Heart left ventricle (tissue), 16 donors: ENCODE measurements around the gene UBQLN4. TPM values are rescaled to one million over a fixed set of nuclear protein-coding genes. Genes with fewer than 3 reads are reported as not detected.
"Not testable (repeated sequence)": the region's sequence is repeated elsewhere in the genome, so short reads cannot be mapped to it uniquely, and the experiment has no call there.

Experiments
- ATAC-seq, 4 donors: fragments of 200-7000 bp; cut with Tn5 transposase; one replicate each; pipeline ENCODE4 v1.9.1; 2020 to 2022; ENCODE audit warnings: moderate library complexity in 4 of 4, mild to moderate bottlenecking in 3 of 4, moderate number of reproducible peaks in 1 of 4
- DNase-seq, 5 donors: peaks; one replicate each; pipeline ENCODE4 v3.0.0-alpha.2; 2020
- H3K27ac ChIP-seq, 12 donors: fragments of 200-600 bp; sonication (generic) in 4 of 12; one replicate each; pipeline versions ENCODE4 v1.5.0 to v1.8.0; 2016 to 2022; ENCODE audit warnings: mild to moderate bottlenecking in 2 of 12
- H3K27me3 ChIP-seq, 9 donors: fragments of 200-600 bp; sonication (generic) in 2 of 9; one replicate each; pipeline versions ENCODE4 v1.5.1 to v1.8.0; 2016 to 2022; ENCODE audit warnings: mild to moderate bottlenecking in 3 of 9
- H3K36me3 ChIP-seq, 9 donors: fragments of 200-600 bp; sonication (generic) in 2 of 9; one replicate each; pipeline versions ENCODE4 v1.5.0 to v1.8.0; 2018 to 2022; ENCODE audit warnings: mild to moderate bottlenecking in 2 of 9
- H3K4me1 ChIP-seq, 12 donors: fragments of 200-600 bp; sonication (generic) in 4 of 12; one replicate each; pipeline versions ENCODE4 v1.5.0 to v1.8.0; 2016 to 2022; ENCODE audit warnings: mild to moderate bottlenecking in 3 of 12
- H3K4me3 ChIP-seq, 12 donors: fragments of 200-600 bp; sonication (generic) in 4 of 12; one replicate each; pipeline versions ENCODE4 v1.5.0 to v1.8.0; 2017 to 2022; ENCODE audit warnings: mild to moderate bottlenecking in 9 of 12, moderate library complexity in 4 of 12
- H3K9me3 ChIP-seq, 12 donors: fragments of 200-600 bp; sonication (generic) in 4 of 12; one replicate each; pipeline versions ENCODE4 v1.5.0 to v1.8.0; 2016 to 2022; ENCODE audit warnings: mild to moderate bottlenecking in 1 of 12
- POLR2A ChIP-seq, 2 donors: fragments of 450-650 bp; IDR thresholded peaks; one replicate each; pipeline ENCODE4 v1.6.1; 2017; ENCODE audit warnings: antibody characterized with exemption in 2 of 2, mild to moderate bottlenecking in 2 of 2, moderate library complexity in 2 of 2
- WGBS, 4 donors: extraction: QIAGEN DNeasy Blood & Tissue Kit in 2 of 4; methylation state at CpG; one replicate each; pipeline versions ENCODE4 v1.1.5 to v1.1.7; 2013 to 2018; 5-methylcytosine and 5-hydroxymethylcytosine counted together
- intact Hi-C, 10 donors: fragments of 100-400 bp; cut with DNase I; formaldehyde crosslinking; loops; one replicate each; pipeline versions ENCODE4 v1.11.1 to v1.14.2; 2022
- polyA plus RNA-seq, 2 donors: library from polyadenylated mRNA; stranded (reverse); fragments of 200-250 nt; gene quantifications; one replicate each; pipeline ENCODE4 v1.2.3, GENCODE V29; 2013
- total RNA-seq, 9 donors: library from RNA; depleted of rRNA in 2 of 9; stranded (reverse); fragments of >200 nt in 2 of 9; fragmentation: NEBNext Ultra II Directional in 3 of 9; extraction: Animal tissue kit (Norgen Biotek cat#: 25700) in 3 of 9; gene quantifications; one replicate each; pipeline versions ENCODE4 v1.1.0 to v1.2.4, GENCODE V29; 2016 to 2023
- TF ChIP-seq, protein P1 (sequence below), 12 donors: fragments of 200-600 bp; sonication (generic) in 4 of 12; IDR thresholded peaks; one replicate each; pipeline versions ENCODE4 v1.5.0 to v1.8.0; 2018 to 2022; ENCODE audit warnings: antibody characterized with exemption in 12 of 12, mild to moderate bottlenecking in 5 of 12
- donor health status: ischemic (EF 13 %, LVEDD 7.1; RV severe dilation, severe dysfunction).
- donor health status: healthy with polysubstance abuse.
- donor health status: DM: no; HTN: yes; CAD: no.
- donor health status: DM: no; HTN: no; CAD: no.
- donor health status: ischemic (EF 25% LVEDD 6.9; RV normal size, moderate dysfunction).
- donor health status: ischemic (EF 25% LVEDD 5.7; RV mildly dilated, moderate dysfunction).
- donor health status: healthy.
- donor health status: DM: yes; HTN: yes; CAD: no.
- donor health status: ischemic (EF 35%, LVEDD 5.7; RV mildly dilated, moderate dysfunction).
- donor health status: nonischemic (EF 11% LVEDD 7.7; RV severe dilation, severe dysfunction).
- donor health status: DM: yes; HTN: yes; CAD: no.
- donor health status: PGD.
- donor health status: ischemic (EF 29% LVEDD 5.4; RV normal size, mild dysfunction).
- donor health status: nonischemic (EF 23%, LVEDD 6.1; RV moderate dilation, normal function).

Gene UBQLN4
- total and polyA plus RNA-seq, 11 donors: 15.1 to 37.3 (median 26.9) TPM

DNA sequence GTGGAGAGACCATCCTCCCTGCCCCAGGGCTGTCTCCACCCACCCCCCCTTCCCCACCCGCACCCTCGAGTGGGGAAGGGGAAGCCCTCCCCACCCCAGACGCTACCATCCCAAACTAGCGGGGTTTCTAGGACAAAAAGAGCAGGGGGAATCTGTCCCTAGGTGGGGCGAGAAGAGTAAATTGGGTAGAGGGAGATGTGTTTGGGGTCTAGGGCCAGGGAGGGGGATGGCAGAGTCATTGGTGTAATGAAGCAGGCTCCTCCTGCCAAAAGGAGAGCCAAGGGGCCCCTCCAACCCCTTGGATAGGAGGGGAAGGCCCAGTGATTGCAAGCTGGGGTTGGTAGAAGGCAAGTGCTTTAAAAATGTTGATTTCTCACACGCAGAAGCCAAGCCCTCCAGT lies 18.7 kb upstream of the UBQLN4 start:
- WGBS, 4 donors: 63 to 72% (median 69%) methylated on average over 6 of the region's 6 CpGs

DNA sequence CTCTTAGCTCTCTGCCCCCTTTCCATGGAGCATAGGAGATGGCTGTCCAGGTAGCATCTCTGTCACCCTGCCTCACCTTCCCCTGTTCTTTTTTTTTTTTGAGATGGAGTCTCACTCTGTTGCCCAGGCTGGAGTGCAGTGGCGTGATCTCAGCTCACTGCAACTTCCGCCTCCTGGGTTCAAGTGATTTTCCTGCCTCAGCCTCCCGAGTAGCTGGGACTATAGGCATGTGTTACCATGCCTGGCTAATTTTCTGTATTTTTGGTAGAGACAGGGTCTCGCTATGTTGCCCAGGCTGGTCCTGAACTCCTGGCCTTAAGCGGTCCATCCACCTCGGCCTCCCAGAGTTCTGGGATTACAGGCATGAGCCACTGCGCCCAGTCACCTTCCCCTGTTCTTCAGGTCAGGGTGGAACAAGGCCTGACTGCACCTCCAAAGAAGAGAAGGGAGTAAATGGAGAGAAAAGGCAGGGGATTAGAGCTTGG lies 17.8 kb upstream of the UBQLN4 start:
- H3K27ac ChIP-seq, intact Hi-C loops, H3K36me3 ChIP-seq, H3K4me3 ChIP-seq, H3K27me3 ChIP-seq, H3K9me3 ChIP-seq, ATAC-seq: not testable (repeated sequence)
- peaks cover 0 to 27% (median 8%) of the 10 kb centered on the region in 12 donors for H3K4me1 ChIP-seq
- peak in 1 of 5 donors; percentile 11 for DNase-seq
- WGBS, 4 donors: 90 to 93% (median 91%) methylated on average over 7 of the region's 7 CpGs

More for the DNA sequence above, 18.7 kb upstream of the UBQLN4 start:
- no peaks in the 10 kb centered on the region for H3K27me3 ChIP-seq
- TF ChIP-seq POLR2A (IDR thresholded peaks at IDR 0.05): no peak
- TF ChIP-seq, protein P1, sequence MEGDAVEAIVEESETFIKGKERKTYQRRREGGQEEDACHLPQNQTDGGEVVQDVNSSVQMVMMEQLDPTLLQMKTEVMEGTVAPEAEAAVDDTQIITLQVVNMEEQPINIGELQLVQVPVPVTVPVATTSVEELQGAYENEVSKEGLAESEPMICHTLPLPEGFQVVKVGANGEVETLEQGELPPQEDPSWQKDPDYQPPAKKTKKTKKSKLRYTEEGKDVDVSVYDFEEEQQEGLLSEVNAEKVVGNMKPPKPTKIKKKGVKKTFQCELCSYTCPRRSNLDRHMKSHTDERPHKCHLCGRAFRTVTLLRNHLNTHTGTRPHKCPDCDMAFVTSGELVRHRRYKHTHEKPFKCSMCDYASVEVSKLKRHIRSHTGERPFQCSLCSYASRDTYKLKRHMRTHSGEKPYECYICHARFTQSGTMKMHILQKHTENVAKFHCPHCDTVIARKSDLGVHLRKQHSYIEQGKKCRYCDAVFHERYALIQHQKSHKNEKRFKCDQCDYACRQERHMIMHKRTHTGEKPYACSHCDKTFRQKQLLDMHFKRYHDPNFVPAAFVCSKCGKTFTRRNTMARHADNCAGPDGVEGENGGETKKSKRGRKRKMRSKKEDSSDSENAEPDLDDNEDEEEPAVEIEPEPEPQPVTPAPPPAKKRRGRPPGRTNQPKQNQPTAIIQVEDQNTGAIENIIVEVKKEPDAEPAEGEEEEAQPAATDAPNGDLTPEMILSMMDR (IDR thresholded peaks at IDR 0.05): no peak
- ATAC-seq: no peak
- no peaks in the 10 kb centered on the region for H3K36me3 ChIP-seq
- peak in 1 of 5 donors; percentile 6 for DNase-seq
- H3K4me1 ChIP-seq: peaks cover 0 to 27% (median 8%) of the 10 kb centered on the region in 12 donors
- H3K27ac ChIP-seq: no peak overlapping the region
- H3K9me3 ChIP-seq: no peaks in the 10 kb centered on the region
- no peak overlapping the region for H3K4me3 ChIP-seq
- intact Hi-C loops: no loop called here

DNA sequence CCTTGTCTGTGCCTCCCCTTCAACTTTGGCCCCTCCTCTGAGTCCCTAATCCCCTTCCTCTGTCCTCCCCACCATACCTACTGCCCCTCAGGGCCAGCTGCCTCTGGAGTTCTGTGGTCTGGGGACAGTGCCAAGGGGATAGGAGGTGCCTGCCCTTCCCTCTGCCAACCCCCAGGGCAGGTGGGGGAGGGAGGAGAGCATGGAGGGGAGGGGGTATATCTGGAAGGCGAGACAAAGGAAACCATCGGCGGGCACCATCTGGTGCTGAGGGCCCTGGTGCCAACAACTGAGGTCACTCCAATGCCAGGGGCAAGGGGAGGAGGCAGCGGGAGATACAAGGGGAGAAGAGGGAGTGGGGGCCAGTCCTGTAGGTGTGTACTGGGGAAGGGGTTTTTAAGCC lies 16.9 kb upstream of the UBQLN4 start:
- H3K4me3 ChIP-seq: no peak overlapping the region

DNA sequence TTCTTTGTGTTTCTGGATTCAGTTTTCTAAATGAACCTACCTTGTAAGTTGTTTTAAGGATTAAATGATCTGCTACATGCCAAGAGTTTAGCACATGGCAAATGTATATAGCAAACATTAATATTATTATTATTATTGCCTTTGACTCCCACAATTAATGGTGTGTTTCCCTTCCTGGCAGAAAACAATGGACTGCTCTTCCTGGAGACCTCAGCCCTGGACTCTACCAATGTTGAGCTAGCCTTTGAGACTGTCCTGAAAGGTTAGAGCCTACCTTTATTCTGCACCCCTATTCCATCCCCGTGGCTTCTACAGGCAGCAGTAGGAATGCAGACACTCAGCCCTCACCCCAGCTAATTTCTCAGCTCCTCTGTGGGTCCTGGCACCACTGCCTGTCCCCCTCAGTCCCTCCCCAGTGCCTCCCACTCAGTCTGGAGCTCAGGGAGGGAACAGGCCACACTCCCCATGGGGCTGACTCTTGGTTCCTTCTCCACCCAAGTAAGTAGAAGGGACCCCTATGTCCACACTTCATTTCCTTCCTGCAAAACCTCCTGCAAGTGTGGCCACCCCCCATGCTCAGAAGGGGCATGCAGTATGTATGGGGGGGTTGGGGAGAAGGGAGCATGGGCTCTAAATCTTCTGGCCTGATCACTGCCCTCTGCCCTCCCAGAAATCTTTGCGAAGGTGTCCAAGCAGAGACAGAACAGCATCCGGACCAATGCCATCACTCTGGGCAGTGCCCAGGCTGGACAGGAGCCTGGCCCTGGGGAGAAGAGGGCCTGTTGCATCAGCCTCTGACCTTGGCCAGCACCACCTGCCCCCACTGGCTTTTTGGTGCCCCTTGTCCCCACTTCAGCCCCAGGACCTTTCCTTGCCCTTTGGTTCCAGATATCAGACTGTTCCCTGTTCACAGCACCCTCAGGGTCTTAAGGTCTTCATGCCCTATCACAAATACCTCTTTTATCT lies 16.2 kb upstream of the UBQLN4 start:
- intact Hi-C loops: loop anchor here in 1 of 10 donors (5.0 to 10.0 kb wide), 2 partner anchors 42 to 135 kb away; partner anchors contain the start of gene KHDC4
- H3K27me3 ChIP-seq: no peaks in the 10 kb centered on the region
- no peaks in the 10 kb centered on the region for H3K9me3 ChIP-seq
- 64 to 80% (median 73%) methylated on average over 3 of the region's 3 CpGs for WGBS, 4 donors
- H3K27ac ChIP-seq: no peak overlapping the region
- DNase-seq: peak in 1 of 5 donors; percentile 28
- H3K4me3 ChIP-seq: no peak overlapping the region
- no peaks in the 10 kb centered on the region for H3K36me3 ChIP-seq
- peaks cover 0 to 12% (median 0%) of the 10 kb centered on the region in 12 donors for H3K4me1 ChIP-seq
- peak in 1 of 4 donors; percentile 16 for ATAC-seq
- TF ChIP-seq POLR2A (IDR thresholded peaks at IDR 0.05): no peak
- TF ChIP-seq, protein P1 (IDR thresholded peaks at IDR 0.05): no peak

More for the DNA sequence above, 16.9 kb upstream of the UBQLN4 start:
- peaks cover 0 to 20% (median 5%) of the 10 kb centered on the region in 12 donors for H3K4me1 ChIP-seq
- ATAC-seq (peak in 1 of 4 donors; percentile 26), DNase-seq (peak in 1 of 5 donors; percentile 37)
- H3K27ac ChIP-seq: no peak overlapping the region
- H3K27me3 ChIP-seq: no peaks in the 10 kb centered on the region
- intact Hi-C loops: no loop called here
- no peak for TF ChIP-seq POLR2A (IDR thresholded peaks at IDR 0.05)
- TF ChIP-seq, protein P1 (IDR thresholded peaks at IDR 0.05): no peak
- WGBS, 4 donors: 37 to 58% (median 45%) methylated on average over 4 of the region's 4 CpGs
- no peaks in the 10 kb centered on the region for H3K9me3 ChIP-seq
- no peaks in the 10 kb centered on the region for H3K36me3 ChIP-seq
